CD4-positive, alpha-beta memory T cell (primary cell): ENCODE results near the gene BTNL8. TPM values are rescaled to one million over a fixed set of nuclear protein-coding genes. Genes with fewer than 3 reads are reported as not detected.

Source experiments
- CTCF ChIA-PET: fragments of 350-600 bp; sonication (Branson Sonifier 250); formaldehyde crosslinking; loops from one replicate; lab custom pipeline; 2021; ENCODE audit warnings: inconsistent platforms; ENCODE audit not compliant: partially characterized antibody; lab: Charles Lee
- POLR2A ChIA-PET: fragments of 350-600 bp; sonication (Branson Sonifier 250); formaldehyde crosslinking; loops from one replicate; lab custom pipeline; 2021; ENCODE audit not compliant: partially characterized antibody; lab: Charles Lee
- DNase-seq, 5 donors: peaks; one replicate each; pipeline versions ENCODE4 v3.0.0 to v3.0.0-alpha.2; 2020 to 2022; ENCODE audit warnings: mixed read lengths in 1 of 5
- H3K27ac ChIP-seq: one replicate; pipeline ENCODE4 v1.7.0; 2013; ENCODE audit warnings: low read depth, low read length
- H3K27me3 ChIP-seq: 2 replicates; pipeline ENCODE4 v1.7.0; 2013; ENCODE audit warnings: mild to moderate bottlenecking, low read length, moderate library complexity; ENCODE audit not compliant: insufficient read depth
- H3K36me3 ChIP-seq: 2 replicates; pipeline ENCODE4 v1.7.0; 2013; ENCODE audit warnings: mild to moderate bottlenecking, low read length, moderate library complexity; ENCODE audit not compliant: insufficient read depth
- H3K4me1 ChIP-seq: 2 replicates; pipeline ENCODE4 v1.7.0; 2013; ENCODE audit warnings: mild to moderate bottlenecking, low read length, moderate library complexity; ENCODE audit not compliant: insufficient read depth
- H3K4me3 ChIP-seq, 2 donors: one replicate each; pipeline ENCODE4 v1.7.0; 2013; ENCODE audit warnings: low read length in 2 of 2, mild to moderate bottlenecking in 1 of 2
- H3K9me3 ChIP-seq, 2 donors: one replicate each; pipeline ENCODE4 v1.7.0; 2013; ENCODE audit warnings: low read length in 2 of 2, control low read depth in 1 of 2; ENCODE audit not compliant: control insufficient read depth in 1 of 2
- H3K27ac Mint-ChIP-seq, 7 donors: one replicate each; pipeline ENCODE4 v1.8.0; 2020 to 2021; ENCODE audit warnings: mixed read lengths in 7 of 7, mild to moderate bottlenecking in 6 of 7, inconsistent platforms in 3 of 7, moderate library complexity in 3 of 7
- H3K27me3 Mint-ChIP-seq, 2 donors: one replicate each; pipeline ENCODE4 v1.8.0; 2020 to 2021; ENCODE audit warnings: mixed read lengths in 2 of 2
- H3K36me3 Mint-ChIP-seq, 2 donors: one replicate each; pipeline ENCODE4 v1.8.0; 2020 to 2021; ENCODE audit warnings: mixed read lengths in 2 of 2, inconsistent platforms in 1 of 2, mild to moderate bottlenecking in 1 of 2
- H3K4me1 Mint-ChIP-seq, 4 donors: one replicate each; pipeline ENCODE4 v1.8.0; 2020 to 2021; ENCODE audit warnings: mixed read lengths in 4 of 4, mild to moderate bottlenecking in 1 of 4
- H3K4me3 Mint-ChIP-seq, 8 donors: one replicate each; pipeline ENCODE4 v1.8.0; 2020 to 2021; ENCODE audit warnings: mixed read lengths in 8 of 8, mild to moderate bottlenecking in 7 of 8, moderate library complexity in 6 of 8, inconsistent platforms in 3 of 8
- H3K9me3 Mint-ChIP-seq, 8 donors: one replicate each; pipeline ENCODE4 v1.8.0; 2020 to 2021; ENCODE audit warnings: mixed read lengths in 8 of 8, mild to moderate bottlenecking in 5 of 8, inconsistent platforms in 3 of 8, moderate library complexity in 1 of 8
- intact Hi-C: fragments of 100-400 bp; cut with micrococcal nuclease; formaldehyde crosslinking; loops from one replicate; pipeline ENCODE4 v1.15.1; 2023
- polyA plus RNA-seq, 2 donors: library from polyadenylated mRNA; unstranded; fragments of 300-500 nt; fragmentation: Illumina TruSeq; gene quantifications; one replicate each; pipeline ENCODE4 v1.2.3, GENCODE V29; 2021
- total RNA-seq, 2 experiments: library from RNA; stranded (reverse); gene quantifications; one replicate each; pipeline ENCODE4 v1.2.3, GENCODE V29; 2021

Gene BTNL8
- total RNA-seq = not detected
- not detected for polyA plus RNA-seq

- CTCF ChIA-PET = no interaction called here
- H3K27me3 ChIP-seq = no peaks in the 10 kb centered on the region
- no peaks in the 10 kb centered on the region for H3K36me3 ChIP-seq
- no peak within 1 kb of the TSS for H3K4me3 Mint-ChIP-seq
- no peaks in the 10 kb centered on the region for H3K27me3 Mint-ChIP-seq
- intact Hi-C loops = no loop called here
- no peaks in the 10 kb centered on the region for H3K4me1 ChIP-seq
- POLR2A ChIA-PET = no interaction called here
- H3K36me3 Mint-ChIP-seq = no peaks in the 10 kb centered on the region
- H3K4me3 ChIP-seq = no peak within 1 kb of the TSS
- no peaks in the 10 kb centered on the region for H3K9me3 ChIP-seq
- H3K4me1 Mint-ChIP-seq = no peaks in the 10 kb centered on the region
- H3K27ac ChIP-seq = no peak within 1 kb of the TSS
- DNase-seq = no peak
- H3K27ac Mint-ChIP-seq = peak within 1 kb of the TSS in 1 of 7 donors; percentile 69
- H3K9me3 Mint-ChIP-seq = peaks cover 0 to 7% (median 0%) of the 10 kb centered on the region in 8 donors
These were observed at the start of gene BTNL8 for GRCh38 chr5:180898621-180899246. Gene BTNL8 (plus strand): TSS chr5:180899159. CDS start chr5:180899311, 152 bp downstream.

DNA sequence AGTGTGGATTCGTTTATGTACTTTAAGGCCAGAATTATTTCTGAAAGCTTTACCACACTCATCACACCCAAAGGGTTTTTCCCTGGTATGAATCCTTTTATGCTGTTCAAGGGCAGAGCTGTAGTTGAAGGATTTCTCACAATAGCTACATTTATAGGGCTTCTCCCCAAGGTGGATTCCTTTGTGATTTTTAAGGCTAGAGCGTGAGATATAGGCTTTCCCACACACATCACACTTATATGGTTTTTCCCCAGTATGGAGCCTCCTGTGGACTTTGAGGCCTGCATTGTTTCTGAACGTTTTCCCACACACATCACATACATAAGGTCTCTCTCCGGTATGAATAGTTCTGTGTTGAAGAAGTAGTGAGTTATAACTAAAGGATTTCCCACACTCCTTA lies 49.1 kb upstream of the BTNL8 start:
- no peak overlapping the region for H3K27ac ChIP-seq
- peaks cover 27% of the 10 kb centered on the region for H3K36me3 ChIP-seq
- ChIA-PET POLR2A (interaction anchor here (1.1 to 2.8 kb wide), 3 partner anchors 12 to 47 kb away, joined by 3 to 14 read pairs (median 3); partner anchors contain the start of gene MGAT1), CTCF (interaction anchor here (1.0 to 1.5 kb wide), 2 partner anchors 46 to 63 kb away, joined by 3 read pairs; no protein-coding TSS in a partner anchor)
- H3K36me3 Mint-ChIP-seq = peaks cover 68 to 78% of the 10 kb centered on the region in 2 donors
- H3K27me3 Mint-ChIP-seq = no peaks in the 10 kb centered on the region
- H3K9me3 ChIP-seq = peaks cover 0 to 19% of the 10 kb centered on the region in 2 donors
- H3K4me1 Mint-ChIP-seq = peaks cover 0 to 12% (median 8%) of the 10 kb centered on the region in 4 donors
- no peak overlapping the region for H3K4me3 ChIP-seq
- H3K4me3 Mint-ChIP-seq = no peak overlapping the region
- intact Hi-C loops = no loop called here
- H3K4me1 ChIP-seq = no peaks in the 10 kb centered on the region
- DNase-seq = no peak
- H3K27me3 ChIP-seq = no peaks in the 10 kb centered on the region
- H3K9me3 Mint-ChIP-seq = peaks cover 0 to 45% (median 30%) of the 10 kb centered on the region in 8 donors
- no peak overlapping the region for H3K27ac Mint-ChIP-seq

- Mint-ChIP-seq H3K27ac (no peak overlapping the region), H3K4me1 (peaks cover 0 to 16% (median 11%) of the 10 kb centered on the region in 4 donors), H3K4me3 (no peak overlapping the region), H3K36me3 (peaks cover 74 to 86% of the 10 kb centered on the region in 2 donors), H3K9me3 (peaks cover 0 to 45% (median 30%) of the 10 kb centered on the region in 8 donors), H3K27me3 (no peaks in the 10 kb centered on the region)
- no peak overlapping the region for H3K27ac ChIP-seq
- no peak overlapping the region for H3K4me3 ChIP-seq
- CTCF ChIA-PET = interaction anchor here (1.0 to 1.5 kb wide), 2 partner anchors 47 to 64 kb away, joined by 3 read pairs; no protein-coding TSS in a partner anchor
- peaks cover 27% of the 10 kb centered on the region for H3K36me3 ChIP-seq
- intact Hi-C loops = no loop called here
- DNase-seq = no peak
- peaks cover 0 to 19% of the 10 kb centered on the region in 2 donors for H3K9me3 ChIP-seq
- no peaks in the 10 kb centered on the region for H3K4me1 ChIP-seq
- H3K27me3 ChIP-seq = no peaks in the 10 kb centered on the region
- POLR2A ChIA-PET = interaction anchor here (1.2 to 2.8 kb wide), 3 partner anchors 11 to 48 kb away, joined by 3 to 14 read pairs (median 4); partner anchors contain the start of genes MGAT1 and ZFP62
These were observed 48.4 kb upstream of the BTNL8 start for GRCh38 chr5:180850434-180851078.

DNA sequence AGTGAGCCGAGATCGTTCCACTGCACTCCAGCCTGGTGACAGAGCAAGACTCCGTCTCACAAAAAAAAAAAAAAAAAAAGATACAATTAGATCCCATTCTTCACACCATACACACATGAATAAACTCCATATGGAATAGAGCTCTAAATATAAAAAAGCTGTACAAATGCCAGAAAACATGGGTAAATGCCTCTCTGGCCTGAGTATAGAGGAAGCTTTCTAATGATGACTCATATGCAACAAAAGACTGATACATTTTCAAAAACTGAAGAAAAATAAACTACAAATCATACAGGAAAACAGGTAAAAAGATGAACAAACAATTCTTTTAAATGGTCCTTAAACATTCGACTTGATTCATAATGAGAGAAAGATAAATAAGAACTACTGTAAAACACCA lies 46.5 kb upstream of the BTNL8 start:
- Histone ChIP-seq H3K4me1 (no peaks in the 10 kb centered on the region), H3K36me3 (peaks cover 31% of the 10 kb centered on the region), H3K27me3 (no peaks in the 10 kb centered on the region), H3K9me3 (peaks cover 0 to 19% of the 10 kb centered on the region in 2 donors), H3K27ac (no peak overlapping the region), H3K4me3 (no peak overlapping the region)
- no peak overlapping the region for H3K4me3 Mint-ChIP-seq
- peaks cover 75 to 81% of the 10 kb centered on the region in 2 donors for H3K36me3 Mint-ChIP-seq
- H3K27ac Mint-ChIP-seq = no peak overlapping the region
- peaks cover 0 to 39% (median 30%) of the 10 kb centered on the region in 8 donors for H3K9me3 Mint-ChIP-seq
- H3K4me1 Mint-ChIP-seq = peaks cover 6 to 20% (median 14%) of the 10 kb centered on the region in 4 donors
- ChIA-PET CTCF (interaction anchor here (0.6 to 1.6 kb wide), 2 partner anchors 16 to 19 kb away, joined by 3 read pairs; no protein-coding TSS in a partner anchor), POLR2A (interaction anchor here (0.6 to 1.1 kb wide), 2 partner anchors 12 to 27 kb away, joined by 3 read pairs; no protein-coding TSS in a partner anchor)
- no peaks in the 10 kb centered on the region for H3K27me3 Mint-ChIP-seq
- no peak for DNase-seq
- intact Hi-C loops = no loop called here

DNA sequence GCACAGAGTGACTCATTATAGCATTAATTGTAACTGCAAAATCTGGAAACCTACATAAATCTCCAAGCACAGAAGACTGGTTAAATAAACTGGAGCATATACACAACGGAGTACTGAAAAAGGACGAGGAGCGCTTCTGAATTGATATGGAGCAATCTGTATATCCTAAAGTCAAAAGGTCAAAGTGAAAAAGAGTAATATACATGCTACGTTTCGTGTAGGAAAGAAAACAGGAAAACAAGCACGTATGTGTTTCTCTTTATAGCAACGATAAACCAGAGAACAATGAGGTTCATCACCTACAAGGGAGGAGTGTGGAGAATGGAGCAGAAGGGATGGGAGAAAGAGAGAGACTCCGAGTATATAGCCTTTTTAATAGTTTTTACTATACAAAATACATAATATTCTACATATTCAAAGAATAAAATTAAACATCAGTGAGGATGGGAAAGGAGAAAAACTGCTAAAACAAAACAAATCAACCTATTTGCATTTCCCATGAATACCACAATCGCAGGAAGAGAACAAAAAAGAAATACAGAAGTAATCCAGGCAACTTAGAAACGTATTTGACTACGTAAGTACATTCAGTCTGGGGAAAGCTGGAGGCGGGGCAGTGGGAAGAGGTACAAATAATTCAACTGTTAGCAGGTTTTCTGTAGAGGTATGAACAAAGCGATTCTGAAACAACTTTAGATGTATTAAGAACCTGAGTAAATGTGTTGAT lies 45.7 kb upstream of the BTNL8 start:
- Histone ChIP-seq H3K9me3 (peaks cover 0 to 19% of the 10 kb centered on the region in 2 donors), H3K27ac (no peak overlapping the region), H3K27me3 (no peaks in the 10 kb centered on the region), H3K4me3 (no peak overlapping the region), H3K36me3 (peaks cover 31% of the 10 kb centered on the region), H3K4me1 (no peaks in the 10 kb centered on the region)
- Mint-ChIP-seq H3K9me3 (peaks cover 0 to 33% (median 27%) of the 10 kb centered on the region in 8 donors), H3K4me3 (no peak overlapping the region), H3K36me3 (peaks cover 69 to 73% of the 10 kb centered on the region in 2 donors), H3K27ac (peak overlapping the region in 4 of 7 donors; percentile 16 to 82 (median 33)), H3K27me3 (no peaks in the 10 kb centered on the region), H3K4me1 (peaks cover 7 to 20% (median 14%) of the 10 kb centered on the region in 4 donors)
- no peak for DNase-seq
- ChIA-PET CTCF (interaction anchor here (0.6 kb wide), 1 partner anchor 20 kb away, joined by 3 read pairs; no protein-coding TSS in a partner anchor), POLR2A (interaction anchor here (0.6 to 1.1 kb wide), 2 partner anchors 11 to 28 kb away, joined by 3 read pairs; no protein-coding TSS in a partner anchor)
- intact Hi-C loops = no loop called here

- Mint-ChIP-seq H3K27me3 (no peaks in the 10 kb centered on the region), H3K9me3 (peaks cover 0 to 30% (median 24%) of the 10 kb centered on the region in 8 donors), H3K4me3 (no peak overlapping the region), H3K36me3 (peaks cover 71 to 73% of the 10 kb centered on the region in 2 donors), H3K27ac (peak overlapping the region in 1 of 7 donors; percentile 26), H3K4me1 (peaks cover 12 to 23% (median 16%) of the 10 kb centered on the region in 4 donors)
- no peak for DNase-seq
- ChIA-PET POLR2A (no interaction called here), CTCF (no interaction called here)
- Histone ChIP-seq H3K9me3 (peaks cover 0 to 19% of the 10 kb centered on the region in 2 donors), H3K27ac (no peak overlapping the region), H3K4me3 (no peak overlapping the region), H3K27me3 (no peaks in the 10 kb centered on the region), H3K4me1 (no peaks in the 10 kb centered on the region), H3K36me3 (peaks cover 36% of the 10 kb centered on the region)
- intact Hi-C loops = no loop called here
These were observed 45.1 kb upstream of the BTNL8 start for GRCh38 chr5:180853848-180854176.
